ENCODE results near the gene PAIP2.
"Not testable (repeated sequence)": the region's sequence is repeated elsewhere in the genome, so short reads cannot be mapped to it uniquely, and the experiment has no call there.

PAIP2 gene

DNA sequence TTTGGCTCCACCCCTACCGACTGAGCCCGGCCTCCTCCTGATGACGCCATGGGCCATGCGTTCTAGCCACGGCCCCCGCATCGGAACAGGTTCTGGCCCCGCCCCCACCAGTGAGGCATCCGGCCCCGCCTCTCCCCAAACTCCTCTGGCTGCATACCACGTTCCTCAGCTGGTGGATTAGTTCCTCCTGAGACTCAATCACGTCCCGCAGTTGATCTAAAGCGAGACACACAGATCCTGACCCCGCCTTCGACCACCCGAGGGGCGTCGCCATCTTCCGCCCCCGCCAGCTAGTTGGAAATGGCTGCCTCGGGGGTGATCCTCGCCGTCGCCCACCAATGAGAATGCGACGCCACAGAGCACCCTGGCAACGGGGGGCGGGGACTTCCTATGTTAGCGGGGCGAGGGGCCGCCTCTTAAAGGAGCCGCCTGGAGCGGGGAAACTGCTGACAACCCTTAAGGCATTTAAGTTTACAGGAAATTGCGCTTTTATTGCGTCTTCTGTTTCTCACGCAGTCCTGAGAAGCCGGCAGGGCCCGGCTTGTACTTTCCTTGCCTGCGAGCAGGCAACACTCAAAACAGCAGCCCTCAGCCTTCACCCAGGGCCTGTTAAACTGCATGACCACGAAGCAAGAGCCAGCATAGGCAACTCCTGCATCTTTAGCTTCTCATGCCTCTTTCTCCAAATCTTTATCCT lies 62.3 kb downstream of the PAIP2 start, which contains the start of gene SPATA24:
TSS of gene SPATA24 (minus strand) at position 303 of the 697 bp plus-strand sequence. CDS start at position 274, 29 bp downstream.
- peak; percentile 90 for DNase-seq (ENCODE audit: extremely low read depth, low read depth)
- TF ChIP-seq, protein P1, sequence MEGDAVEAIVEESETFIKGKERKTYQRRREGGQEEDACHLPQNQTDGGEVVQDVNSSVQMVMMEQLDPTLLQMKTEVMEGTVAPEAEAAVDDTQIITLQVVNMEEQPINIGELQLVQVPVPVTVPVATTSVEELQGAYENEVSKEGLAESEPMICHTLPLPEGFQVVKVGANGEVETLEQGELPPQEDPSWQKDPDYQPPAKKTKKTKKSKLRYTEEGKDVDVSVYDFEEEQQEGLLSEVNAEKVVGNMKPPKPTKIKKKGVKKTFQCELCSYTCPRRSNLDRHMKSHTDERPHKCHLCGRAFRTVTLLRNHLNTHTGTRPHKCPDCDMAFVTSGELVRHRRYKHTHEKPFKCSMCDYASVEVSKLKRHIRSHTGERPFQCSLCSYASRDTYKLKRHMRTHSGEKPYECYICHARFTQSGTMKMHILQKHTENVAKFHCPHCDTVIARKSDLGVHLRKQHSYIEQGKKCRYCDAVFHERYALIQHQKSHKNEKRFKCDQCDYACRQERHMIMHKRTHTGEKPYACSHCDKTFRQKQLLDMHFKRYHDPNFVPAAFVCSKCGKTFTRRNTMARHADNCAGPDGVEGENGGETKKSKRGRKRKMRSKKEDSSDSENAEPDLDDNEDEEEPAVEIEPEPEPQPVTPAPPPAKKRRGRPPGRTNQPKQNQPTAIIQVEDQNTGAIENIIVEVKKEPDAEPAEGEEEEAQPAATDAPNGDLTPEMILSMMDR (IDR thresholded peaks at IDR 0.05; ENCODE audit: low read depth, low read length, missing control alignments): no peak
- H3K4me3 ChIP-seq (replicated peaks; ENCODE audit: low read depth, low read length): peak within 1 kb of the TSS; percentile 56

DNA sequence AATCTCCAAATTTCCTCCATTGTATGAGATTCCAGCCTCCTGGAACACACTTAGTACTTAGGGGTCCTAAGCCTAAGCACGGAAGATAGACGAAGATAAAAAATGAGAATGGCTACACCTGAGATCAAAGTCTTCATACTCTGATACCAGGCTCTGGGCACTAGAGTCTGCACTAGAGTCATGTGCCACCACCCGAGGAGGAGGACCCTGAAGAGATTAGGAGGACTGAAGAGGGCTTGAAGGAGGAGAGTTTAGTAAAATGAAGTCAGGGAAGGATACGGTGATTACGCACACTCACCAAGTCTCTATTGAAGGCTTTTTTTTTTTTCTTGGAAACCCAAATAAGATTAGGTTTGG lies 62.8 kb downstream of the PAIP2 start:
- DNase-seq (ENCODE audit: extremely low read depth, low read depth): no peak
- TF ChIP-seq, protein P1 (IDR thresholded peaks at IDR 0.05; ENCODE audit: low read depth, low read length, missing control alignments): no peak
- peak overlapping the region; percentile 56 for H3K4me3 ChIP-seq (replicated peaks; ENCODE audit: low read depth, low read length)

DNA sequence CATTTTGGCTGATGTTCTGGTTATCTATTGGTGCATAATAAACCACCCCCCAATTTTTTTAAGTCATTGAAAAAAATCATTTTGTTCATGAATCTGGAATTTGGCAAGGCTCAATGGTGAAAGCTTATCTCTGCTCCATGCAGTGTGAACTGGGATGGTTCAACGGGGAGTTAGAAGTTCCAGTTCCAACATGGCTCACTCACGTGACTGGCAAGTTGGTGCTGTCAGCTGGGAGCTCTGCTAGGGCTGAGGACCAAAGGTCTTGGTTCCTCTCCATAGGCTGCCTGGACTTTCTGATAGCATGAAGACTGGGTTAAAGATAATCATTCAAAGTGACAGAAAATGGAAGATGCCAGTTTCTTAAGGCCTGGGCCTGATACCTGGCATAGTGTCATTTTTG lies 65.3 kb downstream of the PAIP2 start:
- TF ChIP-seq, protein P1 (IDR thresholded peaks at IDR 0.05; ENCODE audit: low read depth, low read length, missing control alignments): no peak
- DNase-seq (ENCODE audit: extremely low read depth, low read depth): no peak

DNA sequence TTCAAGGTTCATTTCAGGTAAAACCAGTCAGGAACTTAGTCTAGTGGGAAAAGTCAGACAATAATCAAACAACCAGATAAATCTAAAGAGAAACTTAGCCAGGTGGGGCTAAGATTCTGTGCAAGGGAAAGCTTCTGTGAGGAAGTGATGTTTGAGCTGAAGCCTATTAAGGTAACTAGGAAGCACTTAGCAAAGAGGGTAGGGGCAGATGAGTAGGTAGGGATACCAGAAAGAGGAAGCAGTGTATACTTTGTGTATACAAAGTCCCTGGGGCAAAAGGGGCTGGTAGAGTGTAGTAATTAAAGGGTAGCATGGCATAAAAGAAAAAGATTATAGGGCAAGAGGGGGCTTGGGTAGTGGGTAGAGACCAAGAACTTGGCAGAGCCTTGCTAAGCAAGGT lies 65.9 kb downstream of the PAIP2 start:
- no peak for DNase-seq (ENCODE audit: extremely low read depth, low read depth)
- TF ChIP-seq, protein P1 (IDR thresholded peaks at IDR 0.05; ENCODE audit: low read depth, low read length, missing control alignments): no peak
- H3K4me3 ChIP-seq (replicated peaks; ENCODE audit: low read depth, low read length): no peak overlapping the region

More for the DNA sequence above, 65.3 kb downstream of the PAIP2 start:
- H3K4me3 ChIP-seq (replicated peaks; ENCODE audit: low read depth, low read length): no peak overlapping the region

DNA sequence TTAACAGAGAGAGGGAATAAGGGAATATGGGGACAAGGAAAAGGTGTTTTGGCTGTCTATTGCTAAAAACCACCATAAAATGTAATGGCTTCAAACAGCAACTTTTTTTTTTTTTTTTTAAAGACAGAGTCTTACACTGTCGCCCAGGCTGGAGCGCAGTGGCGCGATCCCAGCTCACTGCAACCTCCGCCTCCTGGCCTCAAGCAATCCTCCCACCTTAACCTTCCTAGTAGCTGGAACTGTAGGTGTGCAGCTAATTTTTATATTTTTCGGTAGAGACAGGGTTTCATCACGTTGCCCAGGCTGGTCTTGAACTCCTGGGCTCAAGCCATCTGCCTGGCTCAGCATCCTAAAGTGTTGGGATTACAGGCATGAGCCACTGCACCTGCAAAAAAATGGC lies 66.5 kb downstream of the PAIP2 start:
- DNase-seq (ENCODE audit: extremely low read depth, low read depth): no peak
- no peak overlapping the region for H3K4me3 ChIP-seq (replicated peaks; ENCODE audit: low read depth, low read length)
- TF ChIP-seq, protein P1 (IDR thresholded peaks at IDR 0.05; ENCODE audit: low read depth, low read length, missing control alignments): no peak

DNA sequence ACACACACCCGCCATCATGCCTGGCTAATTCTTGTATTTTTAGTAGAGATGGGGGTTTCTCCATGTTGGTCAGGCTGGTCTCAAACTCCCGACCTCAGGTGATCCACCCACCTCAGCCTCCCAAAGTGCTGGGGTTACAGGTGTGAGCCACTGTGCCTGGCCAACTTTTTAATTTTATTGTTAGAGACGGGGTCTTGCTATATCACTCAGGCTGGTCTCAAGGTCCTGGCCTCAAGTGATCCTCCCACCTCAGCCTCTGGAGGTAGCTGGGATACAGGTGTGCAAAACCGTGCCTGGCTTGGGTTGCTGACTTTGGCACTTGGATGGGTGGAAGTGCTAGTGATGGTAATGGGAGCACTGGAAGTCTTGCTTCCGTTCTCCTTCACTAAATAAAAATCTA lies 67.5 kb downstream of the PAIP2 start:
- H3K4me3 ChIP-seq (replicated peaks; ENCODE audit: low read depth, low read length); DNase-seq (ENCODE audit: extremely low read depth, low read depth): not testable (repeated sequence)

DNA sequence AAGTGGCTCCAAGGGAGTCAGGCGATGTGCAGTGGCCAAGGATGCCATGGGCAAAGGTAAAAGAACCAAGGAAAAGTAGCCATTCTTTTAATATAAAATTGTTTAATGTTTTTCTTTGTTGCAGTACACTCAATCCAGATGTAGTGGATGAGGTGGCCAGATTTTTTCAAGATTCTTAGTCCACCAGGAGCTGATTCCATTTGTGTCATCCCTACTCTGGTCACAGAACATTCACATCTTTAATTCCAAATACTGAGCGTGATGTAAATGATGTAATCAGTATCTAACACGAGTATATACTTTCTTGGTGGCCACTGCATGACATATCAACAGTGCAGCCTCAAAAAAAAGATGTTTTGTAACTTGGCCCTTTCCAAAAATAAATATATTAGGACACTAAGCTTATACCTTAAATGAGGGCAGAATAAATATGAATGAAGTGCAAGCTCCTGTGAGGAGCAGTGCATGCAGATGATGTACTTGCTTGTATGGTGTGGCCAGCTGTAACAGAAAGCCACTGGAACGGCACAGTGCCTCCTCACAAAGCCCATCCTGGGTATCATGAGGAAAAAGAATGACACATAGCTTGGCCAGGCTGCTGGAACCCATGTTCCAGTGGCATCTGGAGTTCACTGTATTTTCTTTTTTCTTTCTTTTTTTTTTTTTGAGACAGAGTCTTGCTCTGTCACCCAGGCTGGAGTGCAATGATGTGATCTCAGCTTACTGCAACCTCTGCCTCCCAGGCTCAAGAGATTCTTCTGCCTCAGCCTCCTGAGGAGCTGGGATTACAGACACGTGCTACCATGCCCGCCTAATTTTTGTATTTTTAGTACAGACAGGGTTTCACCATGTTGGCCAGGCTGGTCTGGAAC lies 68.7 kb downstream of the PAIP2 start:
- DNase-seq (ENCODE audit: extremely low read depth, low read depth): no peak
- TF ChIP-seq, protein P1 (IDR thresholded peaks at IDR 0.05; ENCODE audit: low read depth, low read length, missing control alignments): no peak
- no peak overlapping the region for H3K4me3 ChIP-seq (replicated peaks; ENCODE audit: low read depth, low read length)

All from HFF-Myc (cell line).